HepG2 (cell line): ENCODE measurements around the gene LIG4. TPM values are rescaled to one million over a fixed set of nuclear protein-coding genes. Genes with fewer than 3 reads are reported as not detected.

Source experiments
- CCDC6 ChIP-seq: sonication (generic); formaldehyde crosslinking; IDR thresholded peaks from 2 replicates; pipeline ENCODE4 v1.8.1; 2022; ENCODE audit warnings: mild to moderate bottlenecking, missing genetic modification reagents, moderate library complexity
- ELF1 ChIP-seq: sonication (generic); formaldehyde crosslinking; IDR thresholded peaks from 2 replicates; pipeline ENCODE4 v1.4.0; 2020; ENCODE audit warnings: missing genetic modification reagents
- ETS1 ChIP-seq: sonication (generic); formaldehyde crosslinking; IDR thresholded peaks from 2 replicates; pipeline ENCODE4 v1.4.0; 2020; ENCODE audit warnings: missing genetic modification reagents
- ETV6 ChIP-seq: sonication (generic); formaldehyde crosslinking; conservative IDR thresholded peaks from 2 replicates; pipeline ENCODE4 v1.4.0; 2020; ENCODE audit warnings: missing genetic modification reagents
- HDAC2 ChIP-seq: sonication (generic); formaldehyde crosslinking; IDR thresholded peaks from 2 replicates; pipeline ENCODE4 v1.4.0; 2020; ENCODE audit warnings: missing genetic modification reagents
- HINFP ChIP-seq: sonication (generic); formaldehyde crosslinking; IDR thresholded peaks from 2 replicates; pipeline ENCODE4 v1.4.0; 2020; ENCODE audit warnings: low read depth, mild to moderate bottlenecking, missing genetic modification reagents
- KAT8 ChIP-seq: IDR thresholded peaks from 2 replicates; pipeline ENCODE4 v1.6.1; 2016; ENCODE audit warnings: missing genetic modification reagents, missing compliant biosample characterization
- KDM1A ChIP-seq: IDR thresholded peaks from 2 replicates; pipeline ENCODE4 v1.6.1; 2016; ENCODE audit warnings: missing compliant biosample characterization
- KMT2A ChIP-seq: sonication (generic); formaldehyde crosslinking; IDR thresholded peaks from 2 replicates; pipeline ENCODE4 v1.4.0; 2020; ENCODE audit warnings: missing genetic modification reagents
- MED13 ChIP-seq: sonication (generic); formaldehyde crosslinking; IDR thresholded peaks from 2 replicates; pipeline ENCODE4 v1.5.0; 2020; ENCODE audit warnings: missing genetic modification reagents
- NR0B2 ChIP-seq: sonication (generic); formaldehyde crosslinking; IDR thresholded peaks from 2 replicates; pipeline ENCODE4 v1.4.0; 2020; ENCODE audit warnings: mild to moderate bottlenecking, missing genetic modification reagents
- REL ChIP-seq: sonication (generic); formaldehyde crosslinking; conservative IDR thresholded peaks from 2 replicates; pipeline ENCODE4 v1.8.0; 2022; ENCODE audit warnings: mild to moderate bottlenecking, missing genetic modification reagents, moderate library complexity
- RELA ChIP-seq: sonication (generic); formaldehyde crosslinking; IDR thresholded peaks from 2 replicates; pipeline ENCODE4 v1.4.0; 2020; ENCODE audit warnings: missing genetic modification reagents
- ZBTB10 ChIP-seq: sonication (generic); formaldehyde crosslinking; IDR thresholded peaks from 2 replicates; pipeline ENCODE4 v1.4.0; 2020; ENCODE audit warnings: missing genetic modification reagents, borderline replicate concordance
- ZNF264 ChIP-seq: sonication (generic); formaldehyde crosslinking; IDR thresholded peaks from 2 replicates; pipeline ENCODE4 v1.4.0; 2020; ENCODE audit warnings: missing genetic modification reagents
- ZNF281 ChIP-seq: sonication (generic); formaldehyde crosslinking; IDR thresholded peaks from 2 replicates; pipeline ENCODE4 v1.4.0; 2020; ENCODE audit warnings: missing genetic modification reagents, borderline replicate concordance
- ZNF543 ChIP-seq: sonication (generic); formaldehyde crosslinking; IDR thresholded peaks from 2 replicates; pipeline ENCODE4 v1.4.0; 2020; ENCODE audit warnings: mild to moderate bottlenecking, missing genetic modification reagents
- ZNF547 ChIP-seq: sonication (generic); formaldehyde crosslinking; IDR thresholded peaks from 2 replicates; pipeline ENCODE4 v1.5.1; 2020; ENCODE audit warnings: mild to moderate bottlenecking, missing genetic modification reagents
- ZNF709 ChIP-seq: sonication (generic); formaldehyde crosslinking; IDR thresholded peaks from 2 replicates; pipeline ENCODE4 v1.5.0; 2020; ENCODE audit warnings: mild to moderate bottlenecking, missing genetic modification reagents
- ZNF891 ChIP-seq: sonication (generic); formaldehyde crosslinking; IDR thresholded peaks from 2 replicates; pipeline ENCODE4 v1.5.0; 2020; ENCODE audit warnings: mild to moderate bottlenecking, missing genetic modification reagents
- polyA plus RNA-seq, 8 experiments: library from polyadenylated mRNA; depleted of rRNA in 3 of 8; stranded (reverse) in 7 of 8; unstranded in 1 of 8; fragments of >200 nt; fragmentation: Illumina TruSeq in 4 of 8; extraction: Trizol in 4 of 8; gene quantifications; 2 replicates each; pipeline versions ENCODE4 v1.2.1 to v1.2.3, GENCODE V29; 2011 to 2016; ENCODE audit warnings: low read depth in 4 of 8, missing spikeins in 1 of 8, mixed read lengths in 1 of 8; ENCODE audit not compliant: insufficient read depth in 1 of 8
- total RNA-seq, 5 experiments: library from RNA; depleted of rRNA; stranded (reverse); fragments of >200 nt; fragmentation: Illumina TruSeq; extraction: Trizol; gene quantifications; 2 replicates each; pipeline ENCODE4 v1.2.3, GENCODE V29; 2016; ENCODE audit warnings: low read depth in 1 of 5

The LIG4 gene
- total and polyA plus RNA-seq, 2 of the 13 experiments (the other 11 are each of a cell fraction or from before 2014, with no cell fraction given): 4.0 to 4.5 TPM

- TF ChIP-seq RELA (CRISPR knock-in tag): peak; percentile 86; the same call in 1 of the 2 replicates
- no peak for TF ChIP-seq ZNF281
- TF ChIP-seq ZNF264: peak; percentile 34; the same call in 1 of the 2 replicates
- TF ChIP-seq NR0B2 (CRISPR knock-in tag): no peak
- TF ChIP-seq CCDC6 (CRISPR knock-in tag): peak; percentile 66
- peak; percentile 95 for TF ChIP-seq KAT8
- no peak for TF ChIP-seq REL (CRISPR knock-in tag)
- 0 out of 2 replicates have a peak, but pooled peaks have one; percentile 17 for TF ChIP-seq ZNF547 (CRISPR knock-in tag)
- TF ChIP-seq ETS1: 0 out of 2 replicates have a peak, but pooled peaks have one; percentile 81
- TF ChIP-seq HINFP (CRISPR knock-in tag): peak; percentile 73; the same call in 1 of the 2 replicates
- TF ChIP-seq HDAC2 (CRISPR knock-in tag): peak; percentile 67
- TF ChIP-seq ELF1: peak; percentile 88
- peak; percentile 45; the same call in 1 of the 2 replicates for TF ChIP-seq MED13 (CRISPR knock-in tag)
- 0 out of 2 replicates have a peak, but pooled peaks have one; percentile 77 for TF ChIP-seq ZNF543 (CRISPR knock-in tag)
- TF ChIP-seq ZNF709 (CRISPR knock-in tag): peak; percentile 89; the same call in 1 of the 2 replicates
- peak; percentile 96 for TF ChIP-seq KMT2A (CRISPR knock-in tag)
- TF ChIP-seq KDM1A (CRISPR knock-in tag): peak; percentile 17; the same call in 1 of the 2 replicates
- TF ChIP-seq ETV6: peak; percentile 19; the same call in 1 of the 2 replicates
- peak; percentile 68 for TF ChIP-seq ZNF891 (CRISPR knock-in tag)
- TF ChIP-seq ZBTB10 (CRISPR knock-in tag): peak; percentile 21; the same call in 1 of the 2 replicates
These were observed 3.0 kb upstream of the LIG4 start, which contains the start of gene ABHD13 (continued) for GRCh38 chr13:108218044-108218974.
